Measurements from ENCODE around the gene PIP4K2A. TPM values are rescaled to one million over a fixed set of nuclear protein-coding genes. Genes with fewer than 3 reads are reported as not detected.

The PIP4K2A gene
- total and polyA plus RNA-seq, 2 of the 13 experiments (the other 11 are each of a cell fraction or from before 2014, with no cell fraction given), result 9.1 to 22.6 TPM

DNA sequence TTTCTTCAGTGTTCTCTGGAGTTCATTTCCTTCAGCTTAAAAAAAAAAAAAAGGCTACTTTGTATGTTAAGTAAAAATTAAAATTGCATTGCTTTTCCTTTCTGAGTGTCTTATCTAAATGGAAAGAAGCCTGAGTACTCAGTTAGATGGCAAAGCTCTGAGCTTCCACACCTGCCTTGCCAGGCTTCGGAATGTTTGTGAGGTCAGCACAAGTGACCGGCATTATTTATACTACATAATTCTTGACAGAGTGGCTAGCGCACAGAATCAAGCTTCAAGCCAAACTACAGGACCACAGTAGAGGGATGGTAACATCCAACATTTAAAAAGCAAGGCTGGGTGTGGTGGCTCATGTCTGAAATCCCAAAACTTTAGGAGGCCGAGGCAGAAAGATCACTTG, 17.3 kb downstream of the PIP4K2A start:
- Histone ChIP-seq H4K20me1 (ENCODE audit: insufficient read depth, low read length) (no peaks in the 10 kb centered on the region), H3K27ac (ENCODE audit: extremely low read length, insufficient read depth, low read length) (no peak overlapping the region), H3K36me3 (replicated peaks in 1 of 2; ENCODE audit: control insufficient read depth in 1 of 2, insufficient read depth in 2 of 2, low read length in 2 of 2) (0 out of 5 replicates have a peak, but pooled peaks cover 0 to 1% of the 10 kb centered on the region in 2 experiments), H3K27me3 (ENCODE audit: control insufficient read depth in 1 of 2, insufficient read depth in 2 of 2, low read length in 2 of 2) (no peaks in the 10 kb centered on the region), H3K4me2 (ENCODE audit: low read depth, low read length) (no peak overlapping the region), H2AFZ (ENCODE audit: low read length) (no peak overlapping the region), H3K9ac (ENCODE audit: insufficient read depth, low read depth, low read length) (no peak overlapping the region), H3K9me3 (ENCODE audit: low read length) (no peaks in the 10 kb centered on the region), H3K79me2 (ENCODE audit: insufficient read depth, low read length) (peaks cover 61% of the 10 kb centered on the region), H3K4me3 (replicated peaks in 1 of 3; ENCODE audit: insufficient read depth in 1 of 3, low read depth in 2 of 3, low read length in 3 of 3) (no peak overlapping the region), H3K4me1 (ENCODE audit: insufficient read depth, low read length) (peaks cover 12% of the 10 kb centered on the region)
- DNase-seq (ENCODE audit: low spot score), result no peak
- CTCF ChIA-PET (ENCODE audit: low intra/inter-chr PET ratio, low total read pairs), result no interaction called here
- BruUV-seq (replicated peaks), result no TSS peak
- in situ Hi-C loops (cut with HindIII; ENCODE audit: extremely low pct_ligation_motif_present, low pct_unique_long_range_greater_than_20kb) (no loop called here), intact Hi-C loops (cut with micrococcal nuclease; ENCODE audit: unreplicated experiment) (no loop called here)
- TF ChIP-seq ZNF12 (CRISPR knock-in tag; IDR thresholded peaks at IDR 0.05) (no peak), ELF1 (CRISPR knock-in tag; IDR thresholded peaks at IDR 0.05) (no peak), ZNF782 (CRISPR knock-in tag; IDR thresholded peaks at IDR 0.05; ENCODE audit: borderline replicate concordance) (no peak), FOXO1 (CRISPR knock-in tag; IDR thresholded peaks at IDR 0.05) (no peak), ZNF124 (CRISPR knock-in tag; IDR thresholded peaks at IDR 0.05) (no peak), CBX1 (IDR thresholded peaks at IDR 0.05; ENCODE audit: low read depth) (no peak), IKZF1 (IDR thresholded peaks at IDR 0.05) (no peak), ZNF337 (CRISPR knock-in tag; IDR thresholded peaks at IDR 0.05; ENCODE audit: borderline replicate concordance, low read depth) (no peak), RAD21 (CRISPR knock-in tag; IDR thresholded peaks at IDR 0.05) (no peak), SATB2 (CRISPR knock-in tag; IDR thresholded peaks at IDR 0.05) (no peak), TCF7L2 (IDR thresholded peaks at IDR 0.05; ENCODE audit: low read depth, low read length) (no peak), BHLHE40 (IDR thresholded peaks at IDR 0.05; ENCODE audit: low read length) (no peak)
- TF ChIP-seq, protein P1, sequence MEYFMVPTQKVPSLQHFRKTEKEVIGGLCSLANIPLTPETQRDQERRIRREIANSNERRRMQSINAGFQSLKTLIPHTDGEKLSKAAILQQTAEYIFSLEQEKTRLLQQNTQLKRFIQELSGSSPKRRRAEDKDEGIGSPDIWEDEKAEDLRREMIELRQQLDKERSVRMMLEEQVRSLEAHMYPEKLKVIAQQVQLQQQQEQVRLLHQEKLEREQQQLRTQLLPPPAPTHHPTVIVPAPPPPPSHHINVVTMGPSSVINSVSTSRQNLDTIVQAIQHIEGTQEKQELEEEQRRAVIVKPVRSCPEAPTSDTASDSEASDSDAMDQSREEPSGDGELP (IDR thresholded peaks at IDR 0.05; ENCODE audit: borderline replicate concordance, low read depth), result no peak
- TF ChIP-seq, protein P2, sequence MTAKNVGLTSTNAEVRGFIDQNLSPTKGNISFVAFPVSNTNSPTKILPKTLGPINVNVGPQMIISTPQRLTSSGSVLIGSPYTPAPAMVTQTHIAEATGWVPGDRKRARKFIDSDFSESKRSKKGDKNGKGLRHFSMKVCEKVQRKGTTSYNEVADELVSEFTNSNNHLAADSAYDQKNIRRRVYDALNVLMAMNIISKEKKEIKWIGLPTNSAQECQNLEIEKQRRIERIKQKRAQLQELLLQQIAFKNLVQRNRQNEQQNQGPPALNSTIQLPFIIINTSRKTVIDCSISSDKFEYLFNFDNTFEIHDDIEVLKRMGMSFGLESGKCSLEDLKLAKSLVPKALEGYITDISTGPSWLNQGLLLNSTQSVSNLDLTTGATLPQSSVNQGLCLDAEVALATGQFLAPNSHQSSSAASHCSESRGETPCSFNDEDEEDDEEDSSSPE (CRISPR knock-in tag; IDR thresholded peaks at IDR 0.05), result no peak
- TF ChIP-seq, protein P3, sequence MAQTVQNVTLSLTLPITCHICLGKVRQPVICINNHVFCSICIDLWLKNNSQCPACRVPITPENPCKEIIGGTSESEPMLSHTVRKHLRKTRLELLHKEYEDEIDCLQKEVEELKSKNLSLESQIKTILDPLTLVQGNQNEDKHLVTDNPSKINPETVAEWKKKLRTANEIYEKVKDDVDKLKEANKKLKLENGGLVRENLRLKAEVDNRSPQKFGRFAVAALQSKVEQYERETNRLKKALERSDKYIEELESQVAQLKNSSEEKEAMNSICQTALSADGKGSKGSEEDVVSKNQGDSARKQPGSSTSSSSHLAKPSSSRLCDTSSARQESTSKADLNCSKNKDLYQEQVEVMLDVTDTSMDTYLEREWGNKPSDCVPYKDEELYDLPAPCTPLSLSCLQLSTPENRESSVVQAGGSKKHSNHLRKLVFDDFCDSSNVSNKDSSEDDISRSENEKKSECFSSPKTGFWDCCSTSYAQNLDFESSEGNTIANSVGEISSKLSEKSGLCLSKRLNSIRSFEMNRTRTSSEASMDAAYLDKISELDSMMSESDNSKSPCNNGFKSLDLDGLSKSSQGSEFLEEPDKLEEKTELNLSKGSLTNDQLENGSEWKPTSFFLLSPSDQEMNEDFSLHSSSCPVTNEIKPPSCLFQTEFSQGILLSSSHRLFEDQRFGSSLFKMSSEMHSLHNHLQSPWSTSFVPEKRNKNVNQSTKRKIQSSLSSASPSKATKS (CRISPR knock-in tag; IDR thresholded peaks at IDR 0.05), result no peak
- TF ChIP-seq, protein P4, sequence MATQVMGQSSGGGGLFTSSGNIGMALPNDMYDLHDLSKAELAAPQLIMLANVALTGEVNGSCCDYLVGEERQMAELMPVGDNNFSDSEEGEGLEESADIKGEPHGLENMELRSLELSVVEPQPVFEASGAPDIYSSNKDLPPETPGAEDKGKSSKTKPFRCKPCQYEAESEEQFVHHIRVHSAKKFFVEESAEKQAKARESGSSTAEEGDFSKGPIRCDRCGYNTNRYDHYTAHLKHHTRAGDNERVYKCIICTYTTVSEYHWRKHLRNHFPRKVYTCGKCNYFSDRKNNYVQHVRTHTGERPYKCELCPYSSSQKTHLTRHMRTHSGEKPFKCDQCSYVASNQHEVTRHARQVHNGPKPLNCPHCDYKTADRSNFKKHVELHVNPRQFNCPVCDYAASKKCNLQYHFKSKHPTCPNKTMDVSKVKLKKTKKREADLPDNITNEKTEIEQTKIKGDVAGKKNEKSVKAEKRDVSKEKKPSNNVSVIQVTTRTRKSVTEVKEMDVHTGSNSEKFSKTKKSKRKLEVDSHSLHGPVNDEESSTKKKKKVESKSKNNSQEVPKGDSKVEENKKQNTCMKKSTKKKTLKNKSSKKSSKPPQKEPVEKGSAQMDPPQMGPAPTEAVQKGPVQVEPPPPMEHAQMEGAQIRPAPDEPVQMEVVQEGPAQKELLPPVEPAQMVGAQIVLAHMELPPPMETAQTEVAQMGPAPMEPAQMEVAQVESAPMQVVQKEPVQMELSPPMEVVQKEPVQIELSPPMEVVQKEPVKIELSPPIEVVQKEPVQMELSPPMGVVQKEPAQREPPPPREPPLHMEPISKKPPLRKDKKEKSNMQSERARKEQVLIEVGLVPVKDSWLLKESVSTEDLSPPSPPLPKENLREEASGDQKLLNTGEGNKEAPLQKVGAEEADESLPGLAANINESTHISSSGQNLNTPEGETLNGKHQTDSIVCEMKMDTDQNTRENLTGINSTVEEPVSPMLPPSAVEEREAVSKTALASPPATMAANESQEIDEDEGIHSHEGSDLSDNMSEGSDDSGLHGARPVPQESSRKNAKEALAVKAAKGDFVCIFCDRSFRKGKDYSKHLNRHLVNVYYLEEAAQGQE (IDR thresholded peaks at IDR 0.05; ENCODE audit: borderline replicate concordance in 1 of 2, low read depth in 1 of 2, low read length in 2 of 2), result no peak
- no peak for ATAC-seq
- WGBS (ENCODE audit: low lambda C conversion rate), result 98% methylated on average over 4 of the region's 4 CpGs
- POLR2A ChIA-PET, result no interaction called here
- FAIRE-seq, result no peak
